Tibial nerve (tissue), 4 donors: ENCODE results near the gene TRAPPC6A.

Experiments used
- EP300 ChIP-seq, 2 donors: sonication (generic); formaldehyde crosslinking; IDR thresholded peaks; one replicate each; pipeline ENCODE4 v1.6.1; 2017; ENCODE audit warnings: antibody characterized with exemption in 2 of 2, mild to moderate bottlenecking in 1 of 2
- POLR2A ChIP-seq, 2 donors: fragments of 450-650 bp; IDR thresholded peaks; one replicate each; pipeline ENCODE4 v1.6.1; 2017; ENCODE audit warnings: antibody characterized with exemption in 2 of 2, mild to moderate bottlenecking in 2 of 2, moderate library complexity in 2 of 2
- TF ChIP-seq, protein P1 (sequence below), 5 experiments: fragments of 200-600 bp in 3 of 5; fragments of 450-650 bp in 2 of 5; sonication (generic) in 3 of 5; IDR thresholded peaks; one replicate each; pipeline ENCODE4 v1.5.1; 2016 to 2019; ENCODE audit warnings: antibody characterized with exemption in 5 of 5, mild to moderate bottlenecking in 3 of 5, moderate library complexity in 2 of 5

DNA sequence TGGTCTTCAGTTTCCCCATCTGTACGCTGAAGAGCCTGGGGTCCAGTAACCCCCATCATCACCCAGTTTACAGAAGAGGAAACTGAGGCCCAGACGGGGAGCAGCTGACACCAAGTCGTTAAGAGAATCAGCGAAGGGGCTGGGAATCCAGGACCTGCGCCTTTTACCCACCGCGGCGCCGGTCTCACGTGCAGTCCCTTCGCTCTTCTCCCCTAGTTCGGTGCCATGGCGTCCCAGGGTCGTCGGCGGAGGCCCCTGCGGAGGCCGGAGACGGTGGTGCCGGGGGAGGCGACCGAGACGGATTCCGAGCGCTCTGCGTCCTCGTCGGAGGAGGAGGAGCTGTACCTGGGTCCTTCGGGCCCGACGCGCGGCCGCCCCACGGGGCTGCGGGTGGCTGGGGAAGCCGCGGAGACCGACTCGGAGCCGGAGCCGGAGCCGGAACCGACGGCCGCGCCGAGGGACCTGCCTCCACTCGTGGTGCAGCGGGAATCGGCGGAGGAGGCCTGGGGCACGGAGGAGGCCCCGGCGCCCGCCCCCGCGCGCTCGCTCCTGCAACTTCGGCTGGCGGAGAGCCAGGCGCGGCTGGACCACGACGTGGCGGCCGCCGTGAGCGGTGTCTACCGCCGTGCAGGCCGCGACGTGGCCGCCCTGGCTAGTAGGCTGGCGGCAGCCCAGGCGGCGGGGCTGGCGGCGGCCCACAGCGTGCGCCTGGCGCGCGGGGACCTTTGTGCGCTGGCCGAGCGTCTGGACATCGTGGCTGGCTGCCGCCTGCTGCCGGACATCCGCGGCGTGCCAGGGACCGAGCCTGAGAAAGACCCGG is 1.2 kb upstream of the TRAPPC6A start:
- TF ChIP-seq POLR2A (IDR thresholded peaks at IDR 0.05) (no peak), EP300 (IDR thresholded peaks at IDR 0.05) (no peak)
- TF ChIP-seq, protein P1, sequence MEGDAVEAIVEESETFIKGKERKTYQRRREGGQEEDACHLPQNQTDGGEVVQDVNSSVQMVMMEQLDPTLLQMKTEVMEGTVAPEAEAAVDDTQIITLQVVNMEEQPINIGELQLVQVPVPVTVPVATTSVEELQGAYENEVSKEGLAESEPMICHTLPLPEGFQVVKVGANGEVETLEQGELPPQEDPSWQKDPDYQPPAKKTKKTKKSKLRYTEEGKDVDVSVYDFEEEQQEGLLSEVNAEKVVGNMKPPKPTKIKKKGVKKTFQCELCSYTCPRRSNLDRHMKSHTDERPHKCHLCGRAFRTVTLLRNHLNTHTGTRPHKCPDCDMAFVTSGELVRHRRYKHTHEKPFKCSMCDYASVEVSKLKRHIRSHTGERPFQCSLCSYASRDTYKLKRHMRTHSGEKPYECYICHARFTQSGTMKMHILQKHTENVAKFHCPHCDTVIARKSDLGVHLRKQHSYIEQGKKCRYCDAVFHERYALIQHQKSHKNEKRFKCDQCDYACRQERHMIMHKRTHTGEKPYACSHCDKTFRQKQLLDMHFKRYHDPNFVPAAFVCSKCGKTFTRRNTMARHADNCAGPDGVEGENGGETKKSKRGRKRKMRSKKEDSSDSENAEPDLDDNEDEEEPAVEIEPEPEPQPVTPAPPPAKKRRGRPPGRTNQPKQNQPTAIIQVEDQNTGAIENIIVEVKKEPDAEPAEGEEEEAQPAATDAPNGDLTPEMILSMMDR (IDR thresholded peaks at IDR 0.05), result no peak
